SU-DHL-6 (cell line): ENCODE results near the gene TMEM38A.

Source experiments
- H2AFZ ChIP-seq: fragments of 200-600 bp; sonication (generic); 2 replicates; pipeline ENCODE4 v1.6.1; 2014; ENCODE audit warnings: low read depth, mild to moderate bottlenecking, moderate library complexity, mixed read lengths, antibody characterized with exemption, low read length; ENCODE audit not compliant: severe bottlenecking
- H3F3A ChIP-seq: fragments of 200-600 bp; shearing (Covaris generic); 2 replicates; pipeline ENCODE4 v1.6.0; 2016; ENCODE audit warnings: antibody characterized with exemption, mild to moderate bottlenecking; ENCODE audit not compliant: insufficient read depth
- H3K27ac ChIP-seq: fragments of 200-600 bp; sonication (generic); 2 replicates; pipeline ENCODE4 v1.5.1; 2016; ENCODE audit warnings: low read depth, mild to moderate bottlenecking, low read length, moderate library complexity, mixed read lengths
- H3K27me3 ChIP-seq: fragments of 200-600 bp; sonication (generic), shearing (Covaris generic); 2 replicates; pipeline ENCODE4 v1.6.0; 2014; ENCODE audit warnings: mild to moderate bottlenecking, low read length
- H3K36me3 ChIP-seq: fragments of 200-600 bp; sonication (generic); 2 replicates; pipeline ENCODE4 v1.6.1; 2014; ENCODE audit warnings: mild to moderate bottlenecking, low read length, mixed read lengths
- H3K4me2 ChIP-seq: fragments of 300-600, 200-600 bp; shearing (Covaris generic), sonication (generic); 2 replicates; pipeline ENCODE4 v1.6.0; 2014; ENCODE audit warnings: low read length, low read depth, mild to moderate bottlenecking; ENCODE audit not compliant: poor library complexity, severe bottlenecking
- H3K4me3 ChIP-seq: fragments of 200-600 bp; sonication (generic); 2 replicates; pipeline ENCODE4 v1.5.1; 2014; ENCODE audit warnings: antibody characterized with exemption, low read length, mild to moderate bottlenecking, mixed read lengths; ENCODE audit not compliant: insufficient read depth, poor library complexity, severe bottlenecking
- H3K79me2 ChIP-seq: fragments of 200-600 bp; sonication (generic); 2 replicates; pipeline ENCODE4 v1.6.1; 2014; ENCODE audit warnings: mild to moderate bottlenecking, low read length, moderate library complexity; ENCODE audit not compliant: insufficient read depth
- H3K9ac ChIP-seq: fragments of 200-600 bp; sonication (generic); 2 replicates; pipeline ENCODE4 v1.7.0; 2014; ENCODE audit warnings: mild to moderate bottlenecking, low read length
- H3K9me2 ChIP-seq: fragments of 200-600 bp; sonication (generic); replicated peaks from 2 replicates; pipeline ENCODE4 v1.6.1; 2014; ENCODE audit warnings: low read length; ENCODE audit not compliant: insufficient read depth
- H3K9me3 ChIP-seq: fragments of 200-600 bp; sonication (generic); 2 replicates; pipeline ENCODE4 v1.6.1; 2014; ENCODE audit warnings: low read length, mixed read lengths; ENCODE audit not compliant: insufficient read depth
- H4K20me1 ChIP-seq: fragments of 200-600 bp; sonication (generic); 2 replicates; pipeline ENCODE4 v1.6.1; 2014; ENCODE audit warnings: low read depth, mild to moderate bottlenecking, antibody characterized with exemption, low read length, moderate library complexity, mixed read lengths
- CTCF ChIP-seq: fragments of 200-600 bp; sonication (generic); IDR thresholded peaks from one replicate; pipeline ENCODE4 v1.5.1; 2017; ENCODE audit warnings: antibody characterized with exemption, mild to moderate bottlenecking, low read length, moderate library complexity; ENCODE audit not compliant: insufficient read depth, poor library complexity, severe bottlenecking
- EZH2phosphoT487 ChIP-seq: fragments of 200-600 bp; sonication (generic), shearing (Covaris generic); conservative IDR thresholded peaks from 2 replicates; pipeline ENCODE4 v1.6.1; 2018; ENCODE audit warnings: mild to moderate bottlenecking, antibody characterized with exemption, low read length, moderate library complexity, mixed read lengths

TMEM38A gene

GRCh38 chr19:16688084-16688483, 27.1 kb downstream of the TMEM38A start:
- no peaks in the 10 kb centered on the region for H3K27me3 ChIP-seq
- no peak overlapping the region for H3K9ac ChIP-seq

DNA sequence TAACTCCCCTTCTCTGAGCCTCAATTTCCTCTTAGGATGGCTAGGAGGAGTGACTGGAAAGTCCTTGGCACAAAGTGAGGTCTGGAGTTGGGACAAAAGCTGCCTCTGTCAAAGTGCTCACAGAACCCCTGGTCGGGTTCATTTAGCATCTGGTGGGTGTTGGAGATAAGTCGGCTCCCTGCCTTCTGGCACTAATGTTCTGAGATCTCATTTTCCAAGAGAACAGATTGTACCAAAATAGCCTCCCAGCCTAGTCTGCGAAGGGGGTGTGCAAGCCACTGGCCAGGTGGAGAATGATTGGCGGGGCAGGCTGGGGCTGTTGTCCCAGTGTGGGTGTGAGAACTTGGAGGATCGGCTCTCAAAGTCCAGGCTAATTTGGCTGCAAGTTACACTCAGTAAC, 38.0 kb downstream of the TMEM38A start:
- TF ChIP-seq EZH2phosphoT487 (no peak), CTCF (no peak)
- Histone ChIP-seq H3K4me2 (no peak overlapping the region), H3K9ac (no peak overlapping the region), H3K27ac (no peak overlapping the region), H3K27me3 (no peaks in the 10 kb centered on the region), H3K9me2 (no peaks in the 10 kb centered on the region), H3K4me3 (no peak overlapping the region), H3K79me2 (no peaks in the 10 kb centered on the region), H3F3A (no peaks in the 10 kb centered on the region), H4K20me1 (no peaks in the 10 kb centered on the region), H3K9me3 (no peaks in the 10 kb centered on the region), H3K36me3 (no peaks in the 10 kb centered on the region), H2AFZ (no peak overlapping the region)

More at GRCh38 chr19:16688084-16688483, 27.1 kb downstream of the TMEM38A start:
- Histone ChIP-seq H3K27ac (no peak overlapping the region), H4K20me1 (no peaks in the 10 kb centered on the region), H2AFZ (no peak overlapping the region), H3K4me2 (no peak overlapping the region), H3K36me3 (no peaks in the 10 kb centered on the region), H3K9me2 (no peaks in the 10 kb centered on the region), H3K79me2 (no peaks in the 10 kb centered on the region), H3K4me3 (no peak overlapping the region), H3K9me3 (no peaks in the 10 kb centered on the region), H3F3A (no peaks in the 10 kb centered on the region)
- no peak for TF ChIP-seq EZH2phosphoT487
- TF ChIP-seq CTCF = no peak

GRCh38 chr19:16702123-16702522, 41.2 kb downstream of the TMEM38A start:
- H3K9me2 ChIP-seq = no peaks in the 10 kb centered on the region
- no peak for TF ChIP-seq EZH2phosphoT487
- no peak for TF ChIP-seq CTCF
- no peak overlapping the region for H2AFZ ChIP-seq
- no peaks in the 10 kb centered on the region for H3K79me2 ChIP-seq
- no peaks in the 10 kb centered on the region for H3K9me3 ChIP-seq
- H3K4me2 ChIP-seq = no peak overlapping the region
- H3K36me3 ChIP-seq = no peaks in the 10 kb centered on the region
- H3K27ac ChIP-seq = no peak overlapping the region
- no peaks in the 10 kb centered on the region for H3F3A ChIP-seq
- H4K20me1 ChIP-seq = no peaks in the 10 kb centered on the region
- no peak overlapping the region for H3K9ac ChIP-seq
- no peak overlapping the region for H3K4me3 ChIP-seq
- H3K27me3 ChIP-seq = no peaks in the 10 kb centered on the region
